Ectodermal cell (in vitro differentiated cells): Measurements from ENCODE around the gene PTPRN2.

Source experiments
- H3K27ac ChIP-seq: 2 replicates; pipeline ENCODE4 v1.7.0; 2013; ENCODE audit warnings: mild to moderate bottlenecking, low read depth, low read length; ENCODE audit not compliant: insufficient read depth, poor library complexity, severe bottlenecking
- H3K27me3 ChIP-seq: 2 replicates; pipeline ENCODE4 v1.7.0; 2013; ENCODE audit warnings: mild to moderate bottlenecking, low read length; ENCODE audit not compliant: insufficient read depth, control insufficient read depth, poor library complexity, severe bottlenecking
- H3K36me3 ChIP-seq: one replicate; pipeline ENCODE4 v1.7.0; 2013; ENCODE audit warnings: low read length; ENCODE audit not compliant: control insufficient read depth, insufficient read depth
- H3K4me1 ChIP-seq: one replicate; pipeline ENCODE4 v1.7.0; 2013; ENCODE audit warnings: low read length; ENCODE audit not compliant: control insufficient read depth, insufficient read depth
- H3K4me3 ChIP-seq: 2 replicates; pipeline ENCODE4 v1.7.0; 2013; ENCODE audit warnings: low read depth, low read length, control low read depth; ENCODE audit not compliant: insufficient read depth
- H3K9me3 ChIP-seq: 2 replicates; pipeline ENCODE4 v1.7.0; 2013; ENCODE audit warnings: mild to moderate bottlenecking, low read length, moderate library complexity; ENCODE audit not compliant: control insufficient read depth
- WGBS, 2 experiments: methylation state at CpG; one replicate each; pipeline ENCODE4 v1.1.7; 2013; ENCODE audit warnings: missing lambda C conversion rate in 2 of 2; 5-methylcytosine and 5-hydroxymethylcytosine counted together

PTPRN2 gene

GRCh38 chr7:158085741-158086695 is 501.6 kb downstream of the PTPRN2 start:
- H3K27ac ChIP-seq, result no peak overlapping the region
- no peaks in the 10 kb centered on the region for H3K27me3 ChIP-seq
- H3K36me3 ChIP-seq, result no peaks in the 10 kb centered on the region
- 83 to 85% methylated on average over 30 of the region's 30 CpGs for WGBS, 2 experiments
- H3K4me1 ChIP-seq, result no peaks in the 10 kb centered on the region
- peaks cover 16% of the 10 kb centered on the region for H3K9me3 ChIP-seq
- no peak overlapping the region for H3K4me3 ChIP-seq

DNA sequence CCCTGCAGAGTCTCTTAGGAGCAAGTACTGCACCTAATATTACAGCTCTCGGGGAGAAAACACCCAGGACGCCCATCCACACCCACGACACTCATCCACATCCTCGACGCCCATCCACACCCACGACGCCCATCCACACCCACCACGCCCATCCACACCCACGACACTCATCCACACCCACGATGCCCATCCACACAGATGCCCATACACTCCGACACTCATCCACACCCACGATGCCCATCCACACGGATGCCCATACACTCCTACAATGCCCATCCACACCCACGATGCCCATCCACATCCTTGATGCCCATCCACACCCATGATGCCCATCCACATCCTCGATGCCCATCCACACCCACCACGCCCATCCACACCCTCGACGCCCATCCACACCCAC is 503.1 kb downstream of the PTPRN2 start:
- Histone ChIP-seq H3K4me1 (no peaks in the 10 kb centered on the region), H3K36me3 (no peaks in the 10 kb centered on the region), H3K27ac (no peak overlapping the region), H3K4me3 (no peak overlapping the region), H3K9me3 (peaks cover 19% of the 10 kb centered on the region), H3K27me3 (no peaks in the 10 kb centered on the region)
- 87 to 90% methylated on average over 18 of the region's 18 CpGs for WGBS, 2 experiments

DNA sequence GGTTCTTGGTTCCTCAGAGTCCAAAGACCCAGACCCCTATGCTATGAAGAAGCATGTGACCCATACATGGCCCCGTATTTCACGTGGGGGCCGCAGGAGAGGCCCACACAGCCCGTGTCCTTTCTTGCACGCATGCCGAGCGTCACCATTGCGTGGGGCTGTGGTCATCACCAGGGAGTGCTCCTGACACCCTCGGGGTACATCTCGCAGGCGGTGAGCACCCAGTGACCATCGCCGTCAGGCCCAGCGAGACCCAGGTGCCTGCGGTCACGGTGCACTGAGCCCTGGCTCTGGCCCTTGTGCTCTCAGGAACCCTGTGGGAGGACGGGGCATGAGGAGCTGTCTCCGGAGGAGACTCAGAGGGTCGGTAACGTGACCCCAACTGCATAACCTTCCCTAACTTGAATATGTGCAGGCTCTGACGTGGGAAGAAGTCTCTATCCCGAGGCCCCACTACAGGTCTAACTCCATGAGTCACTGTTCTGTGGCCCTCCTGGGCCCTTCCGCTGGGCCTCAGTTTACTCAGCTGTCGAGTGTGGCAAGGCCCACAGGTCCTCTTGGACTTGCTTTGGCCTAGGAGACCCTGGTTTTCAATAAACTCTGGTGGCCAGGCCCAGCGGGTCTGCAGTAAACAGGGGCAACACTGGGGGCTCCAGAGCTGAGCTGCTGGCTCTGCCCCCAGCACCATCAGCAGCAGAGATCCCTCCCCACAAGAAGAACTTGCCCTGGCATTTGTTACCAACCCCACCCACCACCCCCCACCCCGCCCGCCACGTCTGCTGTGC is 503.9 kb downstream of the PTPRN2 start:
- H3K27me3 ChIP-seq, result no peaks in the 10 kb centered on the region
- no peaks in the 10 kb centered on the region for H3K36me3 ChIP-seq
- H3K4me3 ChIP-seq, result peak overlapping the region; percentile 13
- H3K9me3 ChIP-seq, result peaks cover 19% of the 10 kb centered on the region
- 81 to 84% methylated on average over 25 to 26 of the region's 28 CpGs for WGBS, 2 experiments
- H3K4me1 ChIP-seq, result no peaks in the 10 kb centered on the region
- H3K27ac ChIP-seq, result no peak overlapping the region

DNA sequence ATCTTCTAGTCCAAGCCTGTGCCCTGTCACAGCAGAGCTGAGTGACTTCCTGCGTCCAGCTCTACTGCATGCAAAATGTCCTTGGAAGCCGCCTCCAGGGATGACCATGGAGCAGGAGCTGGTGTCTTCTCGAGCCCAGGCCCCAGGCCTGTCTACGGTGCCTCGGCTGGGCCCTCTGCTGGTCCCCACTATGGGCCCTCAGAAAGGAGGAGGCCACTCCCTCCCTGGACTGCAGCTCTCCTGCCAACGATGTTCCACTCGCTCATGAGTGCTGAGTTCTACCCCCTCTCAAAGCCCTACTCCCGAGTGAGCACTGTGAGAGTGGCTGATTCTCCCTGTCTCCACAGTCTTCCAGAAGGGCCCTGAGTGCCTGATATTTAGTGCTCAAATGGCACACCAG is 504.9 kb downstream of the PTPRN2 start:
- Histone ChIP-seq H3K27me3 (no peaks in the 10 kb centered on the region), H3K9me3 (peaks cover 19% of the 10 kb centered on the region), H3K36me3 (no peaks in the 10 kb centered on the region), H3K4me1 (no peaks in the 10 kb centered on the region), H3K27ac (no peak overlapping the region), H3K4me3 (no peak overlapping the region)
- 83 to 85% methylated on average over 8 of the region's 8 CpGs for WGBS, 2 experiments

DNA sequence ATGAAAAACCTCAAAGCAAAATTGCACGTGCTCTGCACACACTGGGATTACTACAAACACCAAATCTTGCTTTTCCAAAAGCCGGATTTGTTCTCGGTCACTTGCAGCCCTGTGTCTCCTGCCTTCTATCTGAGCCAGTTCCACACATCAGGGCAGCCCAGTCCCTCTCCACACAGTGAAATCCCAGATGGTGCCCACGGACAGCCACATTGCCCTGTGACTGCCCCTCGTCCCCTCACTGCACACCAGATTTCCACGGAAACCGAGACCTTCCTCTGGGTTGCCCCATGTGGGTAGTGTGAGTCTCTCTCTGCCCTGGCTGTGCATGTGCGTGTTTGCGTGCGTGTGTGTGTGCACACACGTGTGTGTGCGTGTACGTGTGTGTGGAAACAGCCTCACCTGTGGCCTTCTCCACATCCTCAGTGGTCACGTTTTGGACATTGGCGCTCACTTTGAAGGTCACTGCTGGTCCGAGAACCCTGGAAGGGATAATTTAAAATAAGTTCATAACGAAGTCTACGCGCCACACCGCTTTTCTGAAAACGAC is 506.7 kb downstream of the PTPRN2 start:
- Histone ChIP-seq H3K36me3 (no peaks in the 10 kb centered on the region), H3K4me1 (no peaks in the 10 kb centered on the region), H3K9me3 (peaks cover 15% of the 10 kb centered on the region), H3K27ac (no peak overlapping the region), H3K27me3 (no peaks in the 10 kb centered on the region), H3K4me3 (no peak overlapping the region)
- 83% methylated on average over 21 of the region's 21 CpGs for WGBS, 2 experiments

DNA sequence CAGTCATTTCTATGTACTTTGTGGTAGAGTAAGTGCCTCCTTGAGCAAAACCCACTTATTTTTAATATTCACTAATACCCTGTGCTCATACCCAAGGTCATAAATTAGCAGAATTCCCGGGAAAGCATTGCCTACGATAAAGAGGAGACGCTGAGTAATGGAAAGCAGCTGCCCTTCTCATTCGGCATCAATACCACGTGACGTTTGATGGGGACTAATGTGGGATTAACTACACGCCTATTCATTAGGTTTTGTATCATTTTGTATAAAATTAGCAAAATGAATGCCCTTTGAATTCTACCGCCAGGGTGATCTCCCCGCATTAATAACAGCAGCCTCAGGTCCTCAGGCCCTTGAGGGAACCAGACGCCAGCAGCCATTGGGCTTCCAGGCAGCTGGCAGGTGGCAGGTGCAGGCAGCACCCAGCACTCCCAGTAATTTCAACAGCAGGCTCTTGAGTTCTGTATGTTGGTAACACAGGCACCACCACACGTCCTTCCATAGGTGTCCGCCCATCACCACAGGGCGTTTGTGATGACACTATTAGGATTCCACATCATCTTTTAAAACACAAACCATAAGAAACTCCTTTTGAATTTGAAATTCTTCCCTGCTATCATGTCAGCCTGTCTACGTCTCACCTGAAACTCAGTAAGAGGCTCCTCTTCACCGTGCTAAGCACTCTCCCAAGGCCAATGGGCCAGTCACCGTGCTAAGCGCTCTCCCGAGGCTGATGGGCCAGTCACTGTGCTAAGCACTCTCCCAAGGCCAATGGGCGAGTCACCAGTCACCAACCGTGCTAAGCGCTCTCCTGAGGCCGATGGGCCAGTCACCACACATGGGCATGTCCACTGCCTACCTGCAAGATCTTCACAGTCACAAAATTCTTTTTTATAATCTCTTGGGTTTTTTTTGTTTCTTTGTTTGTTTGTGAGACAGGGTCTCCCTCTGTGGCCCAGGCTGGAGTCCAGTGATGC is 509.4 kb downstream of the PTPRN2 start:
- no peaks in the 10 kb centered on the region for H3K36me3 ChIP-seq
- 82 to 84% methylated on average over 22 of the region's 22 CpGs for WGBS, 2 experiments
- H3K27me3 ChIP-seq, result no peaks in the 10 kb centered on the region
- H3K4me3 ChIP-seq, result no peak overlapping the region
- H3K4me1 ChIP-seq, result no peaks in the 10 kb centered on the region
- peaks cover 15% of the 10 kb centered on the region for H3K9me3 ChIP-seq
- no peak overlapping the region for H3K27ac ChIP-seq

GRCh38 chr7:158077151-158077840 is 510.3 kb downstream of the PTPRN2 start:
- H3K27me3 ChIP-seq, result no peaks in the 10 kb centered on the region
- no peaks in the 10 kb centered on the region for H3K36me3 ChIP-seq
- no peak overlapping the region for H3K4me3 ChIP-seq
- no peak overlapping the region for H3K27ac ChIP-seq
- peaks cover 16% of the 10 kb centered on the region for H3K9me3 ChIP-seq
- H3K4me1 ChIP-seq, result no peaks in the 10 kb centered on the region
- 85 to 89% methylated on average over 21 of the region's 21 CpGs for WGBS, 2 experiments

- Histone ChIP-seq H3K4me1 (no peaks in the 10 kb centered on the region), H3K36me3 (no peaks in the 10 kb centered on the region), H3K27me3 (no peaks in the 10 kb centered on the region), H3K27ac (no peak overlapping the region), H3K9me3 (peaks cover 10% of the 10 kb centered on the region), H3K4me3 (no peak overlapping the region)
- 84 to 85% methylated on average over 12 of the region's 12 CpGs for WGBS, 2 experiments
These were observed 511.0 kb downstream of the PTPRN2 start for GRCh38 chr7:158076656-158077055.

DNA sequence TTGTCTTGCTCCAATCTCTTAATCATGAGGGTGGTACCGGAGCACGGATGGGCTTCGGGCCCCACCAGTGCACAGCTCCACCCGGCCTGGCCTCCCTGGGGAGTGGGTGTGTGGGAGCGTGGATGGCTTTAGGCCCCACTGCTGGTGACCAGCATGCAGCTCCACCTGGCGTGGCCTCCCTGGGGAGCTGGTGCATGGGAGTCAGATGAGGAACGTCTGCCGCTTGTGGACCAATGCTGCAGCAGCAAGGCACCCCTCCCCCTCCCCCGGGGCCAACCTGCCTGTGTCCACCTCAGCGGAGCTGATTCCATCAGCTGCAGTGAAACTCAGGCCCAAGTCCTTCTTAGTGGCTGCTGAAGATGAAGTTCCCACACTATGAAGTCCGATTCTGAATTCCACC is 511.4 kb downstream of the PTPRN2 start:
- Histone ChIP-seq H3K4me3 (no peak overlapping the region), H3K27me3 (no peaks in the 10 kb centered on the region), H3K27ac (no peak overlapping the region), H3K9me3 (peaks cover 10% of the 10 kb centered on the region), H3K4me1 (no peaks in the 10 kb centered on the region), H3K36me3 (no peaks in the 10 kb centered on the region)
- 79 to 86% methylated on average over 11 of the region's 11 CpGs for WGBS, 2 experiments
